GM18508 (cell line): ENCODE results near the gene IHH.

Experiments
- ATAC-seq: cut with Tn5 transposase; IDR thresholded peaks from one replicate; pipeline ENCODE4 v1.9.1; 2021; ENCODE audit warnings: moderate number of reproducible peaks; ENCODE audit not compliant: insufficient read depth, unreplicated experiment

IHH gene

GRCh38 chr2:219022616-219023015 is 38.1 kb downstream of the IHH start:
- no peak for ATAC-seq

DNA sequence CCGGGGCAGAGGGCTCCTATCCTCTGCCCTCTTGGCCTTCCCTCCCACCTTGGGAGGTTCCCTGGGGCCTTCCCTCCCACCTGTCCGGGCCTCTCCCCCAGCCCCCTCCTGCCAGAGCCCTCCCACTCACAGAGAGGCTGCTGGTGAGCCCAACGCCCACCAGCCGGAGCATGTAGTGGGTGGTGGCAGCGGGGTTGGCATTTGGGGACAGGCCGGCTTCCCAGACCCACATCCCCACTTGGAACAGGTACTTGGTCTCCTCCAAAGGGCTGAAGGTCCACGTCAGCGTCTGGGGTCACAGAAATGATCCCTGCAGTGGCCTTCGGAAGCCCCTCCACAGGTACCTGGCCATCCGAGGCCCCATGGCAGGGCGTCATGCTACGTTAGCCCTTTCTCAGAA is 38.7 kb downstream of the IHH start:
- ATAC-seq: no peak

DNA sequence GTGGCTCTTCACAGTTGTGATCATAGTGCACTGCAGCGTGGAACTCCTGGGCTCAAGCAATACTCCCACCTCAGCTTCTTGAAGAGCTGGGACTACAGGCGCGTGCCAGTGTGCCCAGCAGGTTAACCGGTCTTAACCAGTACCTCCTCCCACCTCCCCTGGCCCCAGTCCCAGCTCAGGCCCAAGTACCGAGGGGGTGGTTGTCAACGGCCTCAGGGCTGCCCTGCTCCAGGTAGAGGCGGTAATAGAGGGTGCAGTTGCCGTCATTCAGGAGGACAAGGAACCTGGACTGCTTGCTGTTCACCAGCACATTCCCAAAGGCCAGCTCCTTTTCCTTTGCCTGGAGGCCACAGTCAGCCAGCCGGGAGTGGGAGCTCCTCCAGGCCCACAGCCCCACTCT is 39.1 kb downstream of the IHH start:
- no peak for ATAC-seq

- ATAC-seq: no peak
These were observed 39.9 kb downstream of the IHH start for GRCh38 chr2:219020604-219021365.

GRCh38 chr2:219019436-219019835 is 41.3 kb downstream of the IHH start:
- ATAC-seq: no peak

DNA sequence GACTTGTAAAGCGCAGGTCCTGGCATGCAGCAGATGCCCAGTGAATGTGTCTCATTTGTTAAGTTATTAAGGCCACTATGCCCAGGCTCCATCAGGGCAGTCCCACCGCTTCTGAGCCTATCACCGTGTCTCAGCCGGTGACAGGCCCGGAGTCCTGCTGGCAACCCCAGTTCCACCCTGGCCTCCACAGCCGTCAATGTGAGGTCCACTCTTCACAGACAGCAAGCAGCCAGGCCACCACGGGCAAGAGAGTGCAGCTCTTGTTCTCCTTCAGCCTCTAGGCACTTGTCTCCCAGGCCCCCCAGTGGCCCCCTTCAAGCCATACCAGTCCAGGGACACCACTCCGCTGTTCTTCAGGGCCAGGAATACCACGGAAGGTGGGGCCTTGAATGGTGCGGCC is 42.0 kb downstream of the IHH start:
- ATAC-seq: no peak

GRCh38 chr2:219018286-219018685 is 42.4 kb downstream of the IHH start:
- no peak for ATAC-seq

- ATAC-seq: no peak
These were observed 43.4 kb downstream of the IHH start for GRCh38 chr2:219017201-219017931.

DNA sequence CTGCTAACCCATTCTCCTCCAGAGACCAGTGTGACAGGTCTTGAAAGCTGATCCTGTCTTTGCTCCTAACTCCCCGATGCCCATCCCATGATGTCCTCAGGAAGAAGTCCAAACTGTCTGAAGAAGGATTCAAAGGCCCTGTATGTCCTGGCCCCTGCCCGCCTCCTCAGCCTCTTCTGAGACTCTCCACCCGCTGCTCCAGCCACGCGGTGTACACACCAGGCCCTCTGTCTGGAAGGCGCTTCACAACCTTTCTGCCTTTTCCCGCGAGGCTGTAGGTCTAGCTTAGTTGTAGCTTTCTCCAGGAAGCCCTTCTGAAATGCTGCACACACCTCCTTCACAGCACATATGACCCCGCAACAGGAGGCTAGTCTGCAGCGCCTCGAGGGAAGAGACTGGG is 44.0 kb downstream of the IHH start:
- no peak for ATAC-seq

DNA sequence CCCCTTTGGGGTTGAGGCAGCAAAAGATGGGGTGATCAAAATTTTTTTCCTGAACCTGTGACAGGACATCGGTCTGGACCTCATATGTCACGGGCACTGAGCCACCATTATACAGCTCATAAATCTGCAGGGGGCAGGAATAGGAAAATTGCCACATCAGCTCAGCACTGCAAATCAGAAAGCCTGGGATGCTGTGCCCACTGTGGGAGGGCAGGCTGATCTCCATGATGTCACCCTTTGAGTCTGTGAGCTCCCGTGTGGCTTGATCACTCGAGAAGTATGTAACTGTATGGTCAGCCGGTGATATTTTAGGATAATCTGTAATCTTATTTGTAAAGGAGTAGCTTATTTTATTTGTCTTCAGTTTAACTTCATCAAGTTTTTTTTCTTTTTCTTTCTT is 49.8 kb downstream of the IHH start:
- ATAC-seq: no peak

DNA sequence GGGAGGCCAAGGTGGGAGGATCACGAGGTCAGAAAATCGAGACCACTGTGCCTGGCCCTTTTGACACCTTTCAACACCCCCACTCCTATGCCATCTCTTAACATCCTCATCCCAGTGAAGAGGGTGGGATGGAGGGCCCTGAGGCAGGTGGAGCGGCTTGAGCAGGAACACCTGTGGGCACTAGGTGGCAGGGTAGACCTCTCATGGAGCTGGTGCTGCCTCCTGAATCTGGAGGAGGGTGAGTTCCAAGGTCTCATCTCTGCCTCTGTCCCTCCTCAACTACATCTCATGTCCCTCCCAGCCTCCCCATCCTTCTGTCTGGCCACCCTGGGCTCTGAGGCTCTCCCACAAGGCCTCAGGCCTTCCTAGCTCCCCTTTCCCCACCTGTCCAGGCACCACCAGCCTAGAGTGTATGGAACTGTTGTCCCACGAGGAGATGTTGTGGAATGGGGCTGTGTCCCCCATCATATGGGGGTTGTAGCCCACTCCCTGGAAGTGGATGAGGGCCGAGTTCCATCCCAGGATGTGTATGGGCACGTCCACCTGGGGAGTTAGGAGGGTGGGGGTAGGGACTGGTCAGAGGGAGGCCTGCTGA is 50.5 kb downstream of the IHH start:
- ATAC-seq: no peak

- ATAC-seq: no peak
These were observed 51.4 kb downstream of the IHH start for GRCh38 chr2:219009294-219009693.
